NCI-H2171 treated with DMSO at 0.1 percent for 48 hours (cell line): Measurements from ENCODE around the gene CLIC5.

ENCODE experiments used
- DNase-seq: peaks from one replicate; lab custom pipeline; 2025; lab: John Stamatoyannopoulos, UW

The CLIC5 gene

GRCh38 chr6:46015119-46015968 lies at the start of gene CLIC5:
Gene CLIC5 (minus strand): TSS chr6:46015860. CDS start chr6:46015542, 318 bp downstream.
- no peak for DNase-seq

GRCh38 chr6:46062991-46063390 lies 47.3 kb upstream of the CLIC5 start:
- no peak for DNase-seq

GRCh38 chr6:46062312-46062711 lies 46.7 kb upstream of the CLIC5 start:
- DNase-seq: no peak

- DNase-seq: no peak
Measured at GRCh38 chr6:46061497-46061896, 45.8 kb upstream of the CLIC5 start.

GRCh38 chr6:46059608-46060007 lies 43.9 kb upstream of the CLIC5 start:
- no peak for DNase-seq

GRCh38 chr6:46058951-46059350 lies 43.3 kb upstream of the CLIC5 start:
- DNase-seq: no peak

GRCh38 chr6:46057792-46058191 lies 42.1 kb upstream of the CLIC5 start:
- no peak for DNase-seq

- no peak for DNase-seq
Measured at GRCh38 chr6:46056906-46057529, 41.4 kb upstream of the CLIC5 start.

- no peak for DNase-seq
Measured at GRCh38 chr6:46054516-46054915, 38.9 kb upstream of the CLIC5 start.

GRCh38 chr6:46053039-46053933 lies 37.6 kb upstream of the CLIC5 start:
- DNase-seq: no peak

- no peak for DNase-seq
Measured at GRCh38 chr6:46052479-46052878, 36.8 kb upstream of the CLIC5 start.

- DNase-seq: no peak
Measured at GRCh38 chr6:46051962-46052361, 36.3 kb upstream of the CLIC5 start.

- DNase-seq: no peak
Measured at GRCh38 chr6:46050845-46051405, 35.3 kb upstream of the CLIC5 start.

- DNase-seq: no peak
Measured at GRCh38 chr6:46048646-46049297, 33.1 kb upstream of the CLIC5 start.

GRCh38 chr6:46046558-46047174 lies 31.0 kb upstream of the CLIC5 start:
- no peak for DNase-seq

GRCh38 chr6:46044881-46045617 lies 29.4 kb upstream of the CLIC5 start:
- DNase-seq: no peak

- peak; percentile 65 for DNase-seq
Measured at GRCh38 chr6:46042355-46042999, 26.8 kb upstream of the CLIC5 start.

GRCh38 chr6:46040288-46040687 lies 24.6 kb upstream of the CLIC5 start:
- no peak for DNase-seq

- DNase-seq: no peak
Measured at GRCh38 chr6:46039646-46040045, 24.0 kb upstream of the CLIC5 start.

- no peak for DNase-seq
Measured at GRCh38 chr6:46036911-46037310, 21.3 kb upstream of the CLIC5 start.
